Ovary (tissue), 9 donors: ENCODE data around the gene TESPA1. TPM values are rescaled to one million over a fixed set of nuclear protein-coding genes. Genes with fewer than 3 reads are reported as not detected.
"Not testable (repeated sequence)": the region's sequence is repeated elsewhere in the genome, so short reads cannot be mapped to it uniquely, and the experiment has no call there.

Experiments used
- DNase-seq, 5 donors: peaks; one replicate each; pipeline ENCODE4 v3.0.0-alpha.2; 2019 to 2020
- H3K27ac ChIP-seq, 2 donors: fragments of 200-600 bp; one replicate each; pipeline versions ENCODE4 v1.5.1 to v1.8.0; 2019 to 2022
- H3K27me3 ChIP-seq: fragments of 200-600 bp; one replicate; pipeline ENCODE4 v1.8.0; 2022
- H3K36me3 ChIP-seq: fragments of 200-600 bp; sonication (generic); one replicate; pipeline ENCODE4 v1.5.1; 2019
- H3K4me1 ChIP-seq: one replicate; pipeline ENCODE4 v1.8.1; 2013; ENCODE audit warnings: mild to moderate bottlenecking, moderate library complexity; ENCODE audit not compliant: insufficient read depth
- H3K4me3 ChIP-seq: fragments of 200-600 bp; sonication (generic); one replicate; pipeline ENCODE4 v1.5.1; 2017
- H3K9me3 ChIP-seq, 2 donors: fragments of 200-600 bp in 1 of 2; sonication (generic) in 1 of 2; one replicate each; pipeline versions ENCODE4 v1.5.1 to v1.8.1; 2013 to 2019; ENCODE audit warnings: mild to moderate bottlenecking in 1 of 2, moderate library complexity in 1 of 2
- CTCF ChIP-seq, 3 donors: fragments of 450-650 bp in 2 of 3; fragments of 200-600 bp in 1 of 3; IDR thresholded peaks; one replicate each; pipeline versions ENCODE4 v1.5.1 to v1.8.0; 2016 to 2022; ENCODE audit warnings: antibody characterized with exemption in 3 of 3, mild to moderate bottlenecking in 1 of 3
- EP300 ChIP-seq: sonication (generic); formaldehyde crosslinking; IDR thresholded peaks from one replicate; pipeline ENCODE4 v1.6.1; 2017; ENCODE audit warnings: antibody characterized with exemption
- POLR2A ChIP-seq: fragments of 450-650 bp; IDR thresholded peaks from one replicate; pipeline ENCODE4 v1.6.1; 2017; ENCODE audit warnings: antibody characterized with exemption, mild to moderate bottlenecking, moderate library complexity
- WGBS, 3 donors: extraction: QIAGEN DNeasy Blood & Tissue Kit in 1 of 3; methylation state at CpG; one replicate each; pipeline versions ENCODE4 v1.1.5 to v1.1.7; 2013 to 2017; 5-methylcytosine and 5-hydroxymethylcytosine counted together
- intact Hi-C, 4 donors: fragments of 100-400 bp; cut with DNase I; formaldehyde crosslinking; loops; one replicate each; pipeline versions ENCODE4 v1.11.0 to v1.15.1; 2022 to 2023
- polyA plus RNA-seq, 2 donors: library from polyadenylated mRNA; stranded (reverse); fragments of 200-250 nt in 1 of 2; fragments of 350-450 nt in 1 of 2; fragmentation: Illumina TruSeq in 1 of 2; extraction: RNeasy Lipid Tissue Mini Kit (QIAGEN cat#74804) in 1 of 2; gene quantifications; one replicate each; pipeline ENCODE4 v1.2.3, GENCODE V29; 2013 to 2014
- total RNA-seq, 7 donors: library from RNA; depleted of rRNA in 2 of 7; stranded (reverse); fragments of >200 nt in 2 of 7; fragmentation: NEBNext Ultra II Directional in 3 of 7; extraction: Animal tissue kit (Norgen Biotek cat#: 25700) in 3 of 7; gene quantifications; one replicate each; pipeline versions ENCODE4 v1.1.0 to v1.2.4, GENCODE V29; 2016 to 2023
- donor health status: DM: no; HTN: no; CAD: no; lungs with moderate emphysema.
- donor health status: DM: no; HTN: no; CAD: no.
- donor health status: Bipolar disorder and iron deficiency.
- donor health status: DM: yes; HTN: yes; CAD: no.
- donor health status: DM: no; HTN: no; CAD: no.
- donor health status: DM: yes; HTN: yes; CAD: no.

The TESPA1 gene
- total and polyA plus RNA-seq, 9 donors = 1.3 to 5.9 (median 3.2) TPM

GRCh38 chr12:54988402-54989054, 4.0 kb upstream of the TESPA1 start:
- peaks cover 4% of the 10 kb centered on the region for H3K4me1 ChIP-seq
- H3K9me3 ChIP-seq = no peaks in the 10 kb centered on the region
- no peak overlapping the region for H3K27ac ChIP-seq
- TF ChIP-seq POLR2A = no peak
- TF ChIP-seq EP300 = no peak
- TF ChIP-seq CTCF (IDR thresholded peaks at IDR 0.05) = no peak
- WGBS, 3 donors = 0 to 5% (median 4%) methylated on average over 1 of the region's 1 CpG
- no peaks in the 10 kb centered on the region for H3K36me3 ChIP-seq
- no peaks in the 10 kb centered on the region for H3K27me3 ChIP-seq
- intact Hi-C loops = no loop called here
- no peak overlapping the region for H3K4me3 ChIP-seq
- peak; percentile 64 to 82 (median 80) for DNase-seq

- Histone ChIP-seq H3K27me3 (no peaks in the 10 kb centered on the region), H3K9me3 (no peaks in the 10 kb centered on the region), H3K4me1 (peaks cover 4% of the 10 kb centered on the region), H3K27ac (no peak overlapping the region), H3K4me3 (no peak overlapping the region), H3K36me3 (no peaks in the 10 kb centered on the region)
- DNase-seq = no peak
- intact Hi-C loops = no loop called here
- WGBS, 3 donors = 48 to 75% (median 69%) methylated on average over 4 of the region's 4 CpGs
- TF ChIP-seq POLR2A (no peak), EP300 (no peak), CTCF (IDR thresholded peaks at IDR 0.05) (no peak)
These were observed 3.2 kb upstream of the TESPA1 start for GRCh38 chr12:54987611-54988231.

- H3K36me3 ChIP-seq, intact Hi-C loops: not testable (repeated sequence)
These were observed 2.2 kb upstream of the TESPA1 start for GRCh38 chr12:54986773-54987172.

GRCh38 chr12:54983536-54984101, 943 bp downstream of the TESPA1 start:
- no peak for DNase-seq
- H3K9me3 ChIP-seq = no peaks in the 10 kb centered on the region
- TF ChIP-seq POLR2A (no peak), EP300 (no peak), CTCF (IDR thresholded peaks at IDR 0.05) (no peak)
- intact Hi-C loops = no loop called here
- H3K4me3 ChIP-seq = no peak overlapping the region
- H3K27ac ChIP-seq = no peak overlapping the region
- H3K27me3 ChIP-seq = no peaks in the 10 kb centered on the region
- H3K36me3 ChIP-seq = no peaks in the 10 kb centered on the region
- 78 to 89% (median 85%) methylated on average over 2 of the region's 2 CpGs for WGBS, 3 donors
- peaks cover 2% of the 10 kb centered on the region for H3K4me1 ChIP-seq

More at GRCh38 chr12:54986773-54987172, 2.2 kb upstream of the TESPA1 start:
- H3K9me3 ChIP-seq, DNase-seq, H3K4me1 ChIP-seq, H3K4me3 ChIP-seq, H3K27ac ChIP-seq, H3K27me3 ChIP-seq: not testable (repeated sequence)
- WGBS, 3 donors = 95 to 97% (median 96%) methylated on average over 3 of the region's 3 CpGs

- Histone ChIP-seq H3K36me3 (no peaks in the 10 kb centered on the region), H3K27ac (no peak overlapping the region), H3K4me3 (no peak overlapping the region), H3K9me3 (no peaks in the 10 kb centered on the region), H3K27me3 (no peaks in the 10 kb centered on the region), H3K4me1 (peaks cover under 1% of the 10 kb centered on the region)
- no peak for DNase-seq
- 89 to 98% (median 94%) methylated on average over 2 of the region's 2 CpGs for WGBS, 3 donors
- intact Hi-C loops = no loop called here
- TF ChIP-seq POLR2A (no peak), EP300 (no peak), CTCF (IDR thresholded peaks at IDR 0.05) (no peak)
These were observed 2.8 kb downstream of the TESPA1 start for GRCh38 chr12:54981796-54982195.
